ENCODE results near the gene INPP4B.

DNA sequence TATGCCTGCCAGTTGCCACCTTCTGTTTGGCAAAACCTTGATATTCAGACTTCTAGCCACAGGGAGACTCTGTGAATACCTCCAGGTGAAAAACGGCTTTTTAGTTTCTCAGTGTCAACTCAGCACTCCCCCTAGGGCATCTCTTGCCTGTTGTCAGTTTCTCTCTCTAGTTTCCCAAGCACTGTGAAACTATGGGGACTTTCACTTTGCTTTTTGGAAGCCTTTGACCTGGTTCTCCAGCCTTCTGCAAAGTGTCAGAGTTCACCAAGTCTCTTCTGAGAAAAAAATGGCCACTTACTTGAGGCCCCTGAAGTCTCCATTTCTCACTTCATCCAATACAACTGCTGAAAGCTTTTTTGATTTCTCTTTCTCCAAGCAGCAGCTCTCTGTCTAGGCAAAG lies 521.5 kb downstream of the INPP4B start:
- TF ChIP-seq, protein P1, sequence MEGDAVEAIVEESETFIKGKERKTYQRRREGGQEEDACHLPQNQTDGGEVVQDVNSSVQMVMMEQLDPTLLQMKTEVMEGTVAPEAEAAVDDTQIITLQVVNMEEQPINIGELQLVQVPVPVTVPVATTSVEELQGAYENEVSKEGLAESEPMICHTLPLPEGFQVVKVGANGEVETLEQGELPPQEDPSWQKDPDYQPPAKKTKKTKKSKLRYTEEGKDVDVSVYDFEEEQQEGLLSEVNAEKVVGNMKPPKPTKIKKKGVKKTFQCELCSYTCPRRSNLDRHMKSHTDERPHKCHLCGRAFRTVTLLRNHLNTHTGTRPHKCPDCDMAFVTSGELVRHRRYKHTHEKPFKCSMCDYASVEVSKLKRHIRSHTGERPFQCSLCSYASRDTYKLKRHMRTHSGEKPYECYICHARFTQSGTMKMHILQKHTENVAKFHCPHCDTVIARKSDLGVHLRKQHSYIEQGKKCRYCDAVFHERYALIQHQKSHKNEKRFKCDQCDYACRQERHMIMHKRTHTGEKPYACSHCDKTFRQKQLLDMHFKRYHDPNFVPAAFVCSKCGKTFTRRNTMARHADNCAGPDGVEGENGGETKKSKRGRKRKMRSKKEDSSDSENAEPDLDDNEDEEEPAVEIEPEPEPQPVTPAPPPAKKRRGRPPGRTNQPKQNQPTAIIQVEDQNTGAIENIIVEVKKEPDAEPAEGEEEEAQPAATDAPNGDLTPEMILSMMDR (IDR thresholded peaks at IDR 0.05; ENCODE audit: borderline replicate concordance, extremely low read depth, low read length, poor library complexity, severe bottlenecking) = no peak
- no peak for TF ChIP-seq EZH2 (IDR thresholded peaks at IDR 0.05; ENCODE audit: borderline replicate concordance, low read depth, low read length, severe bottlenecking)

All from DND-41 (cell line).